BLaER1 treated with 17β-estradiol and CSF1 and Interleukin-3, amounts not matched to agents 10 nM and 100 nM (cell line): ENCODE results near the gene CASTOR2.

ENCODE experiments used
- H3K27ac ChIP-seq, 11 experiments: shearing (Covaris generic); formaldehyde crosslinking; 2 replicates each; pipeline ENCODE4 v1.8.1; 2022
- H3K27me3 ChIP-seq, 11 experiments: shearing (Covaris generic); formaldehyde crosslinking; 2 replicates each; pipeline ENCODE4 v1.8.1; 2022
- H3K36me3 ChIP-seq, 11 experiments: shearing (Covaris generic); formaldehyde crosslinking; 2 replicates each; pipeline ENCODE4 v1.8.1; 2022
- H3K4me1 ChIP-seq, 10 experiments: shearing (Covaris generic); formaldehyde crosslinking; 2 replicates each; pipeline ENCODE4 v1.8.1; 2022
- H3K4me2 ChIP-seq, 11 experiments: shearing (Covaris generic); formaldehyde crosslinking; 2 replicates each; pipeline ENCODE4 v1.8.1; 2022
- H3K4me3 ChIP-seq, 10 experiments: shearing (Covaris generic); formaldehyde crosslinking; 2 replicates each; pipeline ENCODE4 v1.8.1; 2022
- H3K9ac ChIP-seq, 11 experiments: shearing (Covaris generic); formaldehyde crosslinking; 2 replicates each; pipeline ENCODE4 v1.8.1; 2022
- H3K9me3 ChIP-seq, 11 experiments: shearing (Covaris generic); formaldehyde crosslinking; replicated peaks in 1 of 11; 2 replicates each; pipeline ENCODE4 v1.8.1; 2022
- H4K20me1 ChIP-seq, 11 experiments: shearing (Covaris generic); formaldehyde crosslinking; 2 replicates each; pipeline ENCODE4 v1.8.1; 2022
- Cebpa-rat ChIP-seq, 11 experiments: shearing (Covaris generic); IDR thresholded peaks; 2 replicates each; pipeline ENCODE4 v1.8.1; 2022

CASTOR2 gene

DNA sequence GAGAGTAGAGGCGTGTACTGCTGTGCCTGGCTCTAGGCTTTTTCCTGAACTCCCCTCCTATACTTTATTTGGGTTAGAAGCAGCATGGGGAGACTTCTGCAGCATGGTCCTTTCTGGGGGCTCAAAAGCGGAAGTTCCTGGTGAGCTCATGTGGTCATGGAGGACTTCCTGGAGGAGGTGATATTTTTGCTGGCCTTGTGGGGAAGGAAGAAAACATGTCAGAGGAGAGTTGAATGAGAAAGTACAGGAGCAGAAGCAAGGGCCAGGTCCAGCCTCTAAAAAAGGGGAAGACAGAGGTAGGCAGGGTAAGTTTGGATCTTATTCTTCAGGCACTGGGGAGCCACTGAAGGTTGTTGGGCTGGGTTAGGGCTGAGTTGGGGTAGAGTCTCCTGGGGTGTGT lies 45.5 kb downstream of the CASTOR2 start:
- no peak for TF ChIP-seq Cebpa-rat (IDR thresholded peaks at IDR 0.05)
- Histone ChIP-seq H3K4me3 (no peak overlapping the region), H3K27me3 (no peaks in the 10 kb centered on the region), H3K9me3 (peaks cover 0 to 12% (median 9%) of the 10 kb centered on the region in 11 experiments; a peak in 13 of 22 replicates), H3K27ac (no peak overlapping the region), H3K36me3 (peaks cover 0 to 39% (median 9%) of the 10 kb centered on the region in 11 experiments; a peak in 12 of 22 replicates), H3K4me2 (peak overlapping the region in 4 of 11 experiments; percentile 9 to 29 (median 19); a peak in 4 of 22 replicates), H4K20me1 (peaks cover 0 to 7% (median 0%) of the 10 kb centered on the region in 11 experiments; a peak in 7 of 22 replicates), H3K4me1 (peaks cover 0 to 9% (median 3%) of the 10 kb centered on the region in 10 experiments; a peak in 7 of 20 replicates), H3K9ac (no peak overlapping the region)

DNA sequence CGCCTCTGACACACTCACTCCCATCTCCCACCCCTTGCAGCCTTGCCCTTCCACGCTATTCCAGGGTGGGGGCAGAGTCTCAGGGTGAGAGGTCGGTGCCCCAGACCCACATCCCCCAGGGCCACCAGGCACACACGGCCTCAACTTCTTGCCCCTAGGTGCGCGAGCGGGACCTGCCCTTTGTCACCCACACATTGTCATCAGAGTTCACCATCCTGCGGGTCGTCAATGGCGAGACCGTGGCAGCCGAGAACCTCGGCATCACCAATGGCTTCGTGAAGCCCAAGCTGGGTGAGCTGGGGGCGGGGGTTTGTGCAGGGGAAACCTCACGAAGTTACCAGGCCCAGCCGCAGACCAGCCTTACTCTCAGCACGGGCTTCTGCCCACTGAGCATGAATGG lies 53.3 kb downstream of the CASTOR2 start:
- no peak for TF ChIP-seq Cebpa-rat (IDR thresholded peaks at IDR 0.05)
- Histone ChIP-seq H4K20me1 (no peaks in the 10 kb centered on the region; a peak in 1 of 22 replicates), H3K36me3 (peaks cover 17 to 66% (median 37%) of the 10 kb centered on the region in 11 experiments), H3K4me2 (no peak overlapping the region), H3K4me1 (peaks cover 0 to 7% (median 0%) of the 10 kb centered on the region in 10 experiments; a peak in 1 of 20 replicates), H3K9me3 (no peaks in the 10 kb centered on the region), H3K27me3 (no peaks in the 10 kb centered on the region), H3K27ac (no peak overlapping the region), H3K9ac (no peak overlapping the region), H3K4me3 (no peak overlapping the region)

DNA sequence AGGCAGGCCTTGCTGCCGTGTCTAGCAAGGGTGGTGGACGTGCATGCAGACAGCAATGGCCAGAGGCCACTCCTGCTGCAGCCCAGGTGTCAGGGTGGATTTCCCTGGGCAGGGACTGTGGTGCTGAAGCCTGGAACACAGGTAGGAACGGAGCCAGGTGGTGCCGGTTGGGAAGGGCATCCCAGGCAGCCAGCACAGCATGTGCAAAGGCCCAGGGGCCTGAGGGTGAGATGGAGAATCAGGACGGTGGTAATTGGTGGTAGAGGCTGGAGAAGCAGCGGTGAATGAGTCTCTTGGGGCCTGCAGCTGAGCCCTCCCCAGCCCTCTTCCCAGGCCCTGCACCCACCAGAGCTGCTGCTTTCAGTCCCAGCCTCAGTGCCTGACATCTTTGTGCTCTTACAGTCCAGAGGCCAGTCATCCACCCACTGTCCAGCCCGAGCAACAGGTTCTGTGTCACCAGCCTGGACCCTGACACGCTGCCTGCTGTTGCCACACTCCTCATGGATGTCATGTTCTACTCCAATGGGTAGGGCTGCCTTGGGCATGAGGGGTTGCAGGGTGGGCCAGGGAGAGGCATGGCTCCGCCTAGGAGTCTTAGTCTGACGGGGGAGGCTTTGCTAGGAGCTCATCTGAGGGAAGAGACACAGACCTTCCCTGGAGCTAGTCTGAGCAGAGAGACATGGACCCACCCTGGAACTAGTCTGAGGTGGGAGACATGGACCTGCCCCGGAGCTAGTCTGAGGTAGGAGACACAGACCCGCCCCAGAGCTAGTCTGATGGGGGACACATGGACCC lies 54.3 kb downstream of the CASTOR2 start:
- no peak for TF ChIP-seq Cebpa-rat (IDR thresholded peaks at IDR 0.05)
- H3K36me3 ChIP-seq, result peaks cover 17 to 73% (median 43%) of the 10 kb centered on the region in 11 experiments
- H3K9ac ChIP-seq, result peak overlapping the region in 1 of 11 experiments; percentile 10; a peak in 1 of 22 replicates
- H3K27me3 ChIP-seq, result no peaks in the 10 kb centered on the region
- H3K27ac ChIP-seq, result no peak overlapping the region
- no peaks in the 10 kb centered on the region for H3K9me3 ChIP-seq
- H3K4me3 ChIP-seq, result no peak overlapping the region
- H3K4me2 ChIP-seq, result no peak overlapping the region
- no peaks in the 10 kb centered on the region; a peak in 1 of 22 replicates for H4K20me1 ChIP-seq
- peaks cover 0 to 7% (median 0%) of the 10 kb centered on the region in 10 experiments; a peak in 1 of 20 replicates for H3K4me1 ChIP-seq

DNA sequence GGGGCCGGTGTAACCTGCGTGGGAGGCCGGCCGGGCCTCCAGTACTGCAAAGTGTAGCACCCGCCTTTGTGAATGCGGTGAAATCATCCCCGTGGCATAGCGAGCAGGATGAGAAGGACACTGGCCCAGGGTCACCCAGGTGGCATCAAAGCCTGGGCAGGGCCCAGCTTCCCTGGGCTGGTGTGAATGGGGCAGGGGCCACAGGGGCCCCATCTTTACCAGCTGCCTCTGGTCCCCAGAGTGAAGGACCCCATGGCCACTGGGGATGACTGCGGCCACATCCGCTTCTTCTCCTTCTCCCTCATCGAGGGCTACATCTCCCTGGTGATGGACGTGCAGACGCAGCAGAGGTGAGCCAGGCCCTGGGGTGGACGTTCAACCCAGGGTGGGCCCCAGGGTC lies 55.3 kb downstream of the CASTOR2 start:
- Histone ChIP-seq H3K4me1 (peaks cover 0 to 7% (median 0%) of the 10 kb centered on the region in 10 experiments; a peak in 1 of 20 replicates), H3K4me3 (no peak overlapping the region), H3K27me3 (no peaks in the 10 kb centered on the region), H3K9ac (peak overlapping the region in 1 of 11 experiments; percentile 15; a peak in 1 of 22 replicates), H4K20me1 (no peaks in the 10 kb centered on the region; a peak in 1 of 22 replicates), H3K9me3 (no peaks in the 10 kb centered on the region), H3K27ac (no peak overlapping the region), H3K4me2 (no peak overlapping the region), H3K36me3 (peaks cover 17 to 79% (median 51%) of the 10 kb centered on the region in 11 experiments)
- TF ChIP-seq Cebpa-rat (IDR thresholded peaks at IDR 0.05), result no peak

DNA sequence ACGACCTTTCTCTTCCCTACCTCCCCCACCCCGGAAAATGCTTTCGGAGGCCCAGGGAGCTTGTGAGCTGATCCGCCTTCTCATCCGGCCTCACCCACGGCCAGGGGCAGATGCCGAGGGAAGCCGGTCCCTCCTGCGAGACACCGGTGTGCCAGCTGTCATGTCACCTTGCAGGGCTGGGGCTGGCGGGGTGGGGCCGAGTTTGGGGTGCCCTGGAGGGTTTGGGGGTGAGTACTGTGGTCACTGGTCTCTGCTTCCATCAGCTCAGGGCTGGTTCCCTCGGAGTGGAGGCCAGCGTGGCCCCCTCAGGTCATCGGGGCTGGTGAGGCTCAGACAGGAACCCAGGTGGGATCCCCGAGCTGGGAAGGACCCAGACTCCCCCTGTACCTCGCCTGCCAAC lies 60.4 kb downstream of the CASTOR2 start:
- no peaks in the 10 kb centered on the region; a peak in 1 of 20 replicates for H3K4me1 ChIP-seq
- H3K9me3 ChIP-seq, result peaks cover 0 to 3% (median 0%) of the 10 kb centered on the region in 11 experiments; a peak in 4 of 22 replicates
- H3K27ac ChIP-seq, result no peak overlapping the region
- peaks cover 9 to 87% (median 41%) of the 10 kb centered on the region in 11 experiments for H3K36me3 ChIP-seq
- no peak for TF ChIP-seq Cebpa-rat (IDR thresholded peaks at IDR 0.05)
- no peak overlapping the region for H3K4me2 ChIP-seq
- H3K27me3 ChIP-seq, result no peaks in the 10 kb centered on the region
- H3K4me3 ChIP-seq, result no peak overlapping the region
- no peak overlapping the region for H3K9ac ChIP-seq
- H4K20me1 ChIP-seq, result no peaks in the 10 kb centered on the region

DNA sequence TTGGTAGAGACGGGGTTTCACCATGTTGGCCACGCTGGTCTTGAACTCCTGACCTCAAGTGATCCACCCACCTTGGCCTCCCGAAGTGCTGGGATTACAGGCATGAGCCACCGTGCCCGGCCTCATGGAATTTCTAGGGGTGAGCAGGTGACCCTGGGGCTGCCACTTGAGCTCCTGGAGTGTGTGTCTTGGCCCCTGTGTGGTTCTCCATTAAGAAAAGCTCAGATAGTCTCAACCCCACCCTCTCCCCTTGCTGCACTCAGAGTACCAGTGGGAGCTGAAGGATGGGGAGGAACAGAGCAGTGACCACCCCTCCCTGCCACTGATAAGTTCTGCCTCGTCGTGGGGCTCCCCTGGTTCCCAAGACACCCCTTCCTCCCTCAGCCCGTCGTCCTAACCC lies 63.8 kb downstream of the CASTOR2 start:
- no peak overlapping the region for H3K4me2 ChIP-seq
- TF ChIP-seq Cebpa-rat (IDR thresholded peaks at IDR 0.05), result no peak

DNA sequence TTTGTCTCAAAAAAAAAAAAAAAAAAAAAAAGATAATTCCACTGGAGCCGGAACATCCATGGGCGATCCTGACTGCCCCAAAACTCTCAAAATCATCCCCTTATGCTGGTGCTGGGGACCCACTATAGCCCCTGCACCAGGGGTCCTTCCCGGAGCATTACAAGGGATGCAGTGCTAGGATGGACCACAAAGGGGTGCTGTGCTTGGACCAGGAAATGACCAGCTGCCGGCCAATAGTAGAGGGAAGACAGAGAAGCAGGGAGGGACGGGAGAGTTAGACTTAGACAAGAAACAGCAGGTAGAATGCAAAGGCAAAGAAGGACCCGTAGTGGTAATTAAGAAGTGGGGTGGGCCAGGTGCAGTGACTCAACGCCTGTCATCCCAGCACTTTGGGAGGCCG lies 68.6 kb downstream of the CASTOR2 start:
- TF ChIP-seq Cebpa-rat (IDR thresholded peaks at IDR 0.05), result no peak
- H3K9ac ChIP-seq, result no peak overlapping the region
- H3K27me3 ChIP-seq, result no peaks in the 10 kb centered on the region
- H3K9me3 ChIP-seq, result peaks cover 0 to 25% (median 16%) of the 10 kb centered on the region in 11 experiments; a peak in 11 of 22 replicates
- H3K4me1 ChIP-seq, result peaks cover 0 to 20% (median 17%) of the 10 kb centered on the region in 10 experiments; a peak in 14 of 20 replicates
- no peak overlapping the region for H3K4me3 ChIP-seq
- H4K20me1 ChIP-seq, result peaks cover 0 to 7% (median 0%) of the 10 kb centered on the region in 11 experiments; a peak in 1 of 22 replicates
- no peak overlapping the region for H3K4me2 ChIP-seq
- peaks cover 0 to 35% (median 18%) of the 10 kb centered on the region in 11 experiments; a peak in 15 of 22 replicates for H3K36me3 ChIP-seq
- no peak overlapping the region for H3K27ac ChIP-seq

More for the DNA sequence above, 63.8 kb downstream of the CASTOR2 start:
- H3K36me3 ChIP-seq, result peaks cover 0 to 80% (median 34%) of the 10 kb centered on the region in 11 experiments; a peak in 18 of 22 replicates
- no peaks in the 10 kb centered on the region for H3K27me3 ChIP-seq
- no peak overlapping the region for H3K27ac ChIP-seq
- H3K4me3 ChIP-seq, result no peak overlapping the region
- peaks cover 0 to 20% (median 17%) of the 10 kb centered on the region in 10 experiments; a peak in 14 of 20 replicates for H3K4me1 ChIP-seq
- H4K20me1 ChIP-seq, result no peaks in the 10 kb centered on the region
- H3K9ac ChIP-seq, result no peak overlapping the region
- H3K9me3 ChIP-seq, result peaks cover 0 to 25% (median 16%) of the 10 kb centered on the region in 11 experiments; a peak in 11 of 22 replicates

DNA sequence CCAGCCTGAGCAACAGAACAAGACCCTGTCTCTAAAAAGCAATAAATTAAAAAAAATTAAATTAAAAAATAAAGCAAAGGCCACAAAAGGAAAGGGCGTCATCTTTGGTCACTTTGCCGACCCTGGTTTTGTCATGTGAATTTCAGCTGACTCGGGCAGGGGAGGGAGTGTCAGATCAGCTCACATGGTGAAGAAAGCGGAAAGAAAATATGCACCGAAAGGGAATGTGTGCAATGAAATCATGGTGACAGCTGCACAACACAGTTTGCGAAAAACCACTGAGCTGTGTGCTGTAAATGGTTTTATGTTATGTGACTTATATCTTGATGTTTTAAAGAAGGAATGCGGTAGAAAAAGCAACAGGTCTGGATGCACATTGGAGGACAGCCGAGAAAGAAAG lies 69.3 kb downstream of the CASTOR2 start:
- no peak for TF ChIP-seq Cebpa-rat (IDR thresholded peaks at IDR 0.05)
- Histone ChIP-seq H3K9me3 (peaks cover 0 to 25% (median 16%) of the 10 kb centered on the region in 11 experiments; a peak in 11 of 22 replicates), H3K4me2 (no peak overlapping the region), H3K4me3 (no peak overlapping the region), H3K4me1 (peaks cover 0 to 20% (median 17%) of the 10 kb centered on the region in 10 experiments; a peak in 14 of 20 replicates), H3K9ac (no peak overlapping the region), H4K20me1 (peaks cover 0 to 13% (median 0%) of the 10 kb centered on the region in 11 experiments; a peak in 1 of 22 replicates), H3K36me3 (peaks cover 0 to 29% (median 19%) of the 10 kb centered on the region in 11 experiments; a peak in 14 of 22 replicates), H3K27me3 (no peaks in the 10 kb centered on the region), H3K27ac (no peak overlapping the region)

DNA sequence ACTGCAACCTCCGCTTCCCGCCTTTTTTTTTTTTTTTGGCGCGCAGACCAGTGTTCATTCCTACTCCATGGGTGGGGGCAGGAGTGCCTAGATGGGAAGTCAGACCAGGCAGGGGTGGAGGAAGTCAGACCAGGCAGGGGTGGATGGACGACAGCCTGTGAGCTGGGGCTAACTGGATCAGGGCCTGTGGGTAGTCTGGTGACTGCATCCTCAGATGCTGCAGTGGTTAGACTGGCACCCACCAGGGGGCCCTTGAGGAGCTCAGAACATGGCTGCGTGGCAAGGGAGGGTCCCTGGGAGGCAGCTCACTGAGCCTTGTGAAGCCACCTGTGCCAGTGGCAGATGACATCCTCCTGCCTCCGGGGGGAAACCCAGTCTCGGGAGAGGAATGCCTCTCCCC lies 74.0 kb downstream of the CASTOR2 start:
- H3K4me3 ChIP-seq, result no peak overlapping the region
- peaks cover 0 to 25% (median 0%) of the 10 kb centered on the region in 11 experiments; a peak in 5 of 22 replicates for H4K20me1 ChIP-seq
- H3K27ac ChIP-seq, result no peak overlapping the region
- H3K4me1 ChIP-seq, result 0 out of 20 replicates have a peak, but pooled peaks cover 0 to 3% (median 0%) of the 10 kb centered on the region in 10 experiments
- peaks cover 12 to 44% (median 30%) of the 10 kb centered on the region in 11 experiments; a peak in 21 of 22 replicates for H3K36me3 ChIP-seq
- H3K9ac ChIP-seq, result no peak overlapping the region
- H3K27me3 ChIP-seq, result no peaks in the 10 kb centered on the region
- H3K9me3 ChIP-seq, result no peaks in the 10 kb centered on the region
- no peak overlapping the region for H3K4me2 ChIP-seq
- no peak for TF ChIP-seq Cebpa-rat (IDR thresholded peaks at IDR 0.05)
